ENCODE results near the gene GMNN. TPM values are rescaled to one million over a fixed set of nuclear protein-coding genes. Genes with fewer than 3 reads are reported as not detected.

The GMNN gene
- polyA plus RNA-seq, 1 donor from 2014 or later: 13.8 TPM

GRCh38 chr6:24759718-24760117, 15.0 kb upstream of the GMNN start:
- no peak overlapping the region for H3K4me2 ChIP-seq (ENCODE audit: low read length)
- no peak overlapping the region for H3K9ac ChIP-seq (ENCODE audit: low read length)
- H3K4me3 ChIP-seq (ENCODE audit: low read length): no peak overlapping the region
- H3K36me3 ChIP-seq (ENCODE audit: insufficient read depth, low read length): no peaks in the 10 kb centered on the region
- H3K27me3 ChIP-seq (ENCODE audit: insufficient read depth, low read depth, low read length): no peaks in the 10 kb centered on the region
- no peaks in the 10 kb centered on the region for H3K9me3 ChIP-seq (ENCODE audit: low read length)
- H2AFZ ChIP-seq (ENCODE audit: low read depth, low read length): no peak overlapping the region
- H3K79me2 ChIP-seq (replicated peaks; ENCODE audit: insufficient read depth, low read length): no peaks in the 10 kb centered on the region
- no peak overlapping the region for H3K27ac ChIP-seq (ENCODE audit: low read length)
- no peaks in the 10 kb centered on the region for H3K9me2 ChIP-seq (ENCODE audit: insufficient read depth, low read length)
- no peaks in the 10 kb centered on the region for H3F3A ChIP-seq (ENCODE audit: insufficient read depth, low read length, poor library complexity, severe bottlenecking)
- no peak for TF ChIP-seq EZH2 (IDR thresholded peaks at IDR 0.05; ENCODE audit: borderline replicate concordance, insufficient read depth, low read length, poor library complexity, severe bottlenecking)
- TF ChIP-seq, protein P1, sequence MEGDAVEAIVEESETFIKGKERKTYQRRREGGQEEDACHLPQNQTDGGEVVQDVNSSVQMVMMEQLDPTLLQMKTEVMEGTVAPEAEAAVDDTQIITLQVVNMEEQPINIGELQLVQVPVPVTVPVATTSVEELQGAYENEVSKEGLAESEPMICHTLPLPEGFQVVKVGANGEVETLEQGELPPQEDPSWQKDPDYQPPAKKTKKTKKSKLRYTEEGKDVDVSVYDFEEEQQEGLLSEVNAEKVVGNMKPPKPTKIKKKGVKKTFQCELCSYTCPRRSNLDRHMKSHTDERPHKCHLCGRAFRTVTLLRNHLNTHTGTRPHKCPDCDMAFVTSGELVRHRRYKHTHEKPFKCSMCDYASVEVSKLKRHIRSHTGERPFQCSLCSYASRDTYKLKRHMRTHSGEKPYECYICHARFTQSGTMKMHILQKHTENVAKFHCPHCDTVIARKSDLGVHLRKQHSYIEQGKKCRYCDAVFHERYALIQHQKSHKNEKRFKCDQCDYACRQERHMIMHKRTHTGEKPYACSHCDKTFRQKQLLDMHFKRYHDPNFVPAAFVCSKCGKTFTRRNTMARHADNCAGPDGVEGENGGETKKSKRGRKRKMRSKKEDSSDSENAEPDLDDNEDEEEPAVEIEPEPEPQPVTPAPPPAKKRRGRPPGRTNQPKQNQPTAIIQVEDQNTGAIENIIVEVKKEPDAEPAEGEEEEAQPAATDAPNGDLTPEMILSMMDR (IDR thresholded peaks at IDR 0.05; ENCODE audit: poor library complexity, severe bottlenecking): no peak
- no peak for TF ChIP-seq EP300 (conservative IDR thresholded peaks at IDR 0.05; ENCODE audit: poor library complexity, severe bottlenecking)
- no peak for TF ChIP-seq RAD21 (conservative IDR thresholded peaks at IDR 0.05)
- no peak for TF ChIP-seq TAF1 (IDR thresholded peaks at IDR 0.05; ENCODE audit: low read depth)
- no peak for TF ChIP-seq SMC3 (conservative IDR thresholded peaks at IDR 0.05; ENCODE audit: poor library complexity)
- TF ChIP-seq POLR2AphosphoS5 (IDR thresholded peaks at IDR 0.05): no peak
- TF ChIP-seq, protein P2, sequence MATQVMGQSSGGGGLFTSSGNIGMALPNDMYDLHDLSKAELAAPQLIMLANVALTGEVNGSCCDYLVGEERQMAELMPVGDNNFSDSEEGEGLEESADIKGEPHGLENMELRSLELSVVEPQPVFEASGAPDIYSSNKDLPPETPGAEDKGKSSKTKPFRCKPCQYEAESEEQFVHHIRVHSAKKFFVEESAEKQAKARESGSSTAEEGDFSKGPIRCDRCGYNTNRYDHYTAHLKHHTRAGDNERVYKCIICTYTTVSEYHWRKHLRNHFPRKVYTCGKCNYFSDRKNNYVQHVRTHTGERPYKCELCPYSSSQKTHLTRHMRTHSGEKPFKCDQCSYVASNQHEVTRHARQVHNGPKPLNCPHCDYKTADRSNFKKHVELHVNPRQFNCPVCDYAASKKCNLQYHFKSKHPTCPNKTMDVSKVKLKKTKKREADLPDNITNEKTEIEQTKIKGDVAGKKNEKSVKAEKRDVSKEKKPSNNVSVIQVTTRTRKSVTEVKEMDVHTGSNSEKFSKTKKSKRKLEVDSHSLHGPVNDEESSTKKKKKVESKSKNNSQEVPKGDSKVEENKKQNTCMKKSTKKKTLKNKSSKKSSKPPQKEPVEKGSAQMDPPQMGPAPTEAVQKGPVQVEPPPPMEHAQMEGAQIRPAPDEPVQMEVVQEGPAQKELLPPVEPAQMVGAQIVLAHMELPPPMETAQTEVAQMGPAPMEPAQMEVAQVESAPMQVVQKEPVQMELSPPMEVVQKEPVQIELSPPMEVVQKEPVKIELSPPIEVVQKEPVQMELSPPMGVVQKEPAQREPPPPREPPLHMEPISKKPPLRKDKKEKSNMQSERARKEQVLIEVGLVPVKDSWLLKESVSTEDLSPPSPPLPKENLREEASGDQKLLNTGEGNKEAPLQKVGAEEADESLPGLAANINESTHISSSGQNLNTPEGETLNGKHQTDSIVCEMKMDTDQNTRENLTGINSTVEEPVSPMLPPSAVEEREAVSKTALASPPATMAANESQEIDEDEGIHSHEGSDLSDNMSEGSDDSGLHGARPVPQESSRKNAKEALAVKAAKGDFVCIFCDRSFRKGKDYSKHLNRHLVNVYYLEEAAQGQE (IDR thresholded peaks at IDR 0.05; ENCODE audit: borderline replicate concordance): no peak
- TF ChIP-seq MXI1 (conservative IDR thresholded peaks at IDR 0.05; ENCODE audit: poor library complexity, severe bottlenecking): no peak
- no peaks in the 10 kb centered on the region for H4K20me1 ChIP-seq (ENCODE audit: insufficient read depth)

- H3K27me3 ChIP-seq (ENCODE audit: insufficient read depth, low read depth, low read length): no peaks in the 10 kb centered on the region
- H3K9me2 ChIP-seq (ENCODE audit: insufficient read depth, low read length): no peaks in the 10 kb centered on the region
- no peak overlapping the region for H3K4me2 ChIP-seq (ENCODE audit: low read length)
- H2AFZ ChIP-seq (ENCODE audit: low read depth, low read length): no peak overlapping the region
- no peaks in the 10 kb centered on the region for H3K79me2 ChIP-seq (replicated peaks; ENCODE audit: insufficient read depth, low read length)
- no peak overlapping the region for H3K27ac ChIP-seq (ENCODE audit: low read length)
- no peaks in the 10 kb centered on the region for H3K36me3 ChIP-seq (ENCODE audit: insufficient read depth, low read length)
- H3K4me3 ChIP-seq (ENCODE audit: low read length): no peak overlapping the region
- no peaks in the 10 kb centered on the region for H4K20me1 ChIP-seq (ENCODE audit: insufficient read depth)
- no peaks in the 10 kb centered on the region for H3F3A ChIP-seq (ENCODE audit: insufficient read depth, low read length, poor library complexity, severe bottlenecking)
- no peaks in the 10 kb centered on the region for H3K9me3 ChIP-seq (ENCODE audit: low read length)
- no peak overlapping the region for H3K9ac ChIP-seq (ENCODE audit: low read length)
- TF ChIP-seq EZH2 (IDR thresholded peaks at IDR 0.05; ENCODE audit: borderline replicate concordance, insufficient read depth, low read length, poor library complexity, severe bottlenecking) (no peak), MXI1 (conservative IDR thresholded peaks at IDR 0.05; ENCODE audit: poor library complexity, severe bottlenecking) (no peak), POLR2AphosphoS5 (IDR thresholded peaks at IDR 0.05) (no peak), SMC3 (conservative IDR thresholded peaks at IDR 0.05; ENCODE audit: poor library complexity) (no peak), EP300 (conservative IDR thresholded peaks at IDR 0.05; ENCODE audit: poor library complexity, severe bottlenecking) (no peak), RAD21 (conservative IDR thresholded peaks at IDR 0.05) (no peak), TAF1 (IDR thresholded peaks at IDR 0.05; ENCODE audit: low read depth) (no peak)
- TF ChIP-seq, protein P2 (IDR thresholded peaks at IDR 0.05; ENCODE audit: borderline replicate concordance): no peak
- TF ChIP-seq, protein P1 (IDR thresholded peaks at IDR 0.05; ENCODE audit: poor library complexity, severe bottlenecking): no peak
Measured at GRCh38 chr6:24760210-24760609, 14.5 kb upstream of the GMNN start.

Measured in neural cell (in vitro differentiated cells).